DMS53 (cell line): ENCODE data around the gene ISG20L2.
"Not testable (repeated sequence)": the region's sequence is repeated elsewhere in the genome, so short reads cannot be mapped to it uniquely, and the experiment has no call there.

Source experiments
- DNase-seq: peaks from one replicate; lab custom pipeline; 2025; lab: John Stamatoyannopoulos, UW

Gene ISG20L2

GRCh38 chr1:156728599-156729462, at the start of gene ISG20L2:
Gene ISG20L2 (minus strand): TSS chr1:156728766. CDS start chr1:156727652, 1,114 bp downstream.
- DNase-seq: peak; percentile 99

DNA sequence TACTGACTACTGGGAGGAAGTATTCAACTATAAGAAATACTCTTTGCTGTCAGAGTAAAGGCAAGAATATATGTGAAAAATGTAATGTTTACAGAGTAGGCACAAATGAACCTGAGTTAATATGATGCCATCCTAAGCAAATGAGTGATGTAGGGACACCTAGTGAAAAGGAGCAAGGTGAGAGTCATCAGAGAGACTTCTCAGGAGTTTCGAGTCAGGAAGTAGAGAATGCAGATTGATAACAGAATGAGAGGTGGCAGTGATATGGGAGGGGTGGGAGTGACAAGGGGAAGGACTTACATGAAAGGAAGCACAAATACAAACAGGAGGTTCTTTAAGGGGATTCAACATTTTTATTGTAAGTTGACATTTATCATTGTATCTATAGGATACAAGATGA, 49.0 kb upstream of the ISG20L2 start:
- no peak for DNase-seq

DNA sequence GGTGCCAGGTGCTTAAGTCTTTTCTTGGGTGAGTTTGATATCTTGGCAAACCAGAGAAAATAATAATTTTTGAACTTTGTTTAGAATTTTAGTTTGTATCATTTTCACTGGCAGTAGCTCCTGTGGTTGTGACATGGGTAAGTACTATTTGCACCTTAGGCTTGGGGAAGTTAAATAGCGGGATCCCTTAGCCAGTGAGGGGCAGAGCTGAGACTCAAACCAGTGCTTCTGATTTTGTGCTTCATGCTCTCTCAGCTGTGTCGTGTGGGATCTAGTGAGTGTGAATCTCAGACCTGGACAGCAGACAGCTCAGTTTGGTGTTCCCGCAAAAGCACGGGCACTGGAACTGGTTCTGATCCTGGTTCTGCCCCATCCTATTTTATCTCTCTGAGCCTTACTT, 48.4 kb upstream of the ISG20L2 start:
- DNase-seq: no peak

DNA sequence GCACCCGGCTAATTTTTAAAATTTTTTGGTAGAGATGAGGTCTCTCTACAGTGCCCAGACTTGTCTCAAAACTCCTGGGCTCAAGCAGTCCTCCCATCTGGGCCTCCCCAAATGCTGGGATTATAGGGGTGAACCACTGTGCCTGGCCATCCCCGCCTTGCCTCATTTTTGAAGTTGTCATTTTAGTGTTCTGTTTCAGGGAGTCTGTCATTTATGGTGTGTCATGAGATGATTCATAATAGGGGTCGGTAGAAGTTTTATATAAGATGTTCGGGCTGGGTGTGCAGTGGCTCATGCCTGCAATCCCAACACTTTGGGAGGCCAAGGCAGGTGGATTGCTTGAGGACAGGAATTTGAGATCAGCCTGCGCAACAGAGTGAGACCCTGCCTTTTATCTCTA, 47.2 kb upstream of the ISG20L2 start:
- no peak for DNase-seq

GRCh38 chr1:156773607-156774006, 45.0 kb upstream of the ISG20L2 start:
- DNase-seq: peak; percentile 29

DNA sequence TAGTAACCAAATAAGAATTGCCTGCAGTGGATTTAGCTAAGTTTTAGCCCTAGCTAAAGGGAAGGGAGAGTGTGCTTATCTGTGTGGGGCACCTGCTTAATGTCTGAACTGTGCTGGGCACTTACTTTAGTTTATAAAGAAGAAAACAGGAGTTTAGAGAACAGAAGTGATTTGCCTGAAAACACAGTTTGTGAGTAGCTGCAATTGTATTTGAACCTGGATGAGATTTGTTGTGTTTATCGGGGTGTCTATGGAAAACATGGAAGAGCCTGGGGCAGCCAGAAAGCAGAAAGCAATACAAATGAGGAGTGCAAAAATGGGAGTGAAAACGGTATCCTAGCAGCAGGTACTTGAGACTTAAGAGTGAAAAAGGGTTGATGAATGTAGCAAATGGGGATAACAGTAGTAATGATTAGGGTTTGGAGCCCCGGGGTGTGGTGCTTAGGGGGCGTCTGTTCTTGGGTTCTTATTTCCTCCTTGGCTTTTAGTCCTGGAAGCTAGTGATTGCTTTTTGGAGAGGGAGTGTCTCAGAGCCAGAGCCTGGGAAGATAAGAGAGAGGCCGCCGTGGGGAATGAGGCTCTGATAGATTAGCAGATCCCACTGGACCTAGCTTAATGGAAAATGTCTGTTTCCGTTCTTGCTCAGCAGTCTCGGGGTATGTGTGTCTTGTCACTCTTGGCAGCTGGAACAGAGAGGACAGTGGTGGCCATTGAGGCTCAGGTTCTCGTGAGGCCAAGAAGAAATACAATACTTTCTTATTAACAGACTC, 44.3 kb upstream of the ISG20L2 start:
- DNase-seq: no peak

DNA sequence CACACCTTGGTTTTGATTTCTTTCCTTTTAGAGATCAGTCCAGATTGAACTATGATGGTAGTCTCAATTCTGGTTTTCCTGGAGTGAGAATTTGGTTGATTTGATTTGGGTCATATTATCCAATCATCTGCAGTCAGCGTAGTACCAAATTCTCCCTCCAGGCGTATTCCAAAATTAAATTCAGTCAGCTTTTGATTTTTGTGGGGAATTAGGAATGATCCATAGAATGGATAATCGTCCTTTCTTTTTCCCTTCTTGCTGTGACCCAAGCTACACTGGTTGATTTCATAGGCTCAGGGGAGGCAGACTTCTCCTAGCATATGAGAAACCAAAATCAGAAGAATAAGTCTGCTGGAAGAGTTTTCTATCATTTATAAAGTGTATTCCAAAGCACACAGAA, 43.7 kb upstream of the ISG20L2 start:
- DNase-seq: no peak

DNA sequence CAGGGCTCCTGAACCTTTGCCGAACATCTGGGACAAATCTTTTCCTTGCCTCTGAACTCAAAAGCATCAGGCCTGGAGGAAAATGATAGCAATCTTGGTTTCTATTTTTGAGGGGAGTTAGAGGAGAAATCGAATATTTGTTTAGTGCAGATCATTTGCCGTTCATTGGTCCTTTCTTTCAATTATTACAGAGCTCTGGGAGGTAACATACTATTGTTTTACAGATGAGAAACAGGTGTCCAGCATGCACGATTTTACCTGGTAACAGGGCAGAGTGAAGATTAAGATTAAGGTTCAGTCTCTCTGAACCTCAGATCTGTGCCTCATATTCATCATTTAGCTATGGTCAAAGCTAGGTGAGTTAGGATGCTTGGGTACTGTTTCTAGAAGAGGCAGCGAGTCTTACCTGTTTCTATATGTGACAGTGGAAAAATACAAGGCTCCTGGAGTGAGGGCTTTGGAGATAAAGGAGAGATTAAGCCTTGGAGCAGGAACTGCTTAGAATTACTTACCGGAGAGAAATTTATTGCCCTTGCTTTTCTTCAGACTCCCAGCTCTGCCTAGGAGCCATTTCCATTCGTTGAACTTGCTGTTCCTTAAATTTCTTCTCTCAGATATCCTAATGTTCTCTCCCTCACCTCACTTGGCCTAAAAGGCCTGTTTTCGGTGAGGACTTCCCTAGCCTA, 40.2 kb upstream of the ISG20L2 start:
- no peak for DNase-seq

DNA sequence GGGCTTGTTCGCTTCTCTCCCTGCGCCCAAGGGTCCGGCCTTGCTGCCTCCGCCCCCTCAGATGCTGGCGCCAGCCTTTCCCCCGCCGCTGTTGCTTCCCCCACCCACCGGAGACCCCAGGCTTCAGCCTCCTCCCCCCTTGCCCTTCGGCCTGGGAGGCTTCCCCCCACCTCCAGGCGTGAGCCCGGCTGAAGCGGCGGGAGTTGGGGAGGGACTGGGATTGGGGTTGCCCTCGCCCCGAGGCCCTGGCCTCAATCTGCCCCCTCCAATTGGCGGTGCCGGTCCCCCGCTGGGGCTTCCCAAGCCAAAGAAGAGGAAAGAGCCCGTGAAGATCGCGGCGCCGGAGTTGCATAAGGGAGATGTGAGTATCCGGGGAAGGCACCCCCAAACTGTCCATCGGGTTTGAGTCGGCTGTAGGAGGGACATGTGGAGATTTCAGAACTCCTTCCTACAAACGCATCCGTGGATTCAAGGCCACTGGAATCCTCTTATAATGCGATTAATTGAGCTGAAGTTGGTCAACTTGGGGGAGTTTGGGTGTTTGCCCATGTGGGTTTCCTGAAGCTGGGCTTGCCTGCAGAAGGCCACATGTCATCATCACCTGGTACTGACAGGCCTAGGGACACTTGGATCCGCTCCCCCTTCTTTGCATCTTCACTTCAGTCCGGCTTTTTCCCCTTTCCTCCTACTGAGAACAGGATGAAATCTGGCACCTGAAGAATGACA, 39.5 kb upstream of the ISG20L2 start:
- DNase-seq: peak; percentile 51

- peak; percentile 100 for DNase-seq
These were observed 38.7 kb upstream of the ISG20L2 start, which contains the start of gene PRCC for GRCh38 chr1:156767101-156767878. Gene PRCC (plus strand): TSS chr1:156767535. CDS start chr1:156767772, 237 bp downstream.

DNA sequence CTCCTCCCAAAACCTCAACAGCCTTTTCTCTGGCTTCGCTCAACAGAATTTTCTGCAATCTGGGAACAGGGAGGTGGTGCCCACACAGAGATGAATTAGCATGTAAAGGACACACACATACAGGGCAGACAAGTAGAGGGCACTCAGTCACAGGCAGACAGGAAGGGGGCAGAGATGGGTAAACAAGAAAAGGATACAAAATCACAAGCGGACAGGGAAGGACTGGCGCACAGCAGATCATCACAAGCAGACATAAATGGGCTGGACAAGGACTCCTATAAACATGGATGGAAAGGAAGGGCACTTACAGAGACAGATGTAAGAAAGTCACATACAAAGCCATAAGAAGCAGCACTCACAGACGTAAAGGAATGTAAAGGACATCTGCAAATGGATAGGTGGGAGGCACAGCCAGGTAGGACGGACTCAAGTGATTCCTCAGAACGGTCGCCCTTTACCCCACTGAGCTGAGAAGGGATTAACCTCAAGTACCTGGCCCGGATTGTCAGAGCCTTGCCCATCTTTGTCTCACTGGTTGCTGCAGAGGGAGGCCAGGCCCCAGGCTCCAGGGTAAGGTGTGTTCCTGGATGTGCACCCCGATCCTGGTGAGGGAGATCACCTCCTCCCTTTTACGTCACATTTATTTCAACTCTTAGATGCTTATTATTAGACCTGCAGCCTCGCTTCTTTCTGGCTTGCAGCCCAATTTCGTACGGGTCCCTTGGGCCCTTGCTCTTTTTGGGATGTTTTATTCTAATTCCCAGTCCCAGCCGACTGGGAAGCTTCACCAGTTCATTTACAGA, 37.9 kb upstream of the ISG20L2 start:
- peak; percentile 76 for DNase-seq

DNA sequence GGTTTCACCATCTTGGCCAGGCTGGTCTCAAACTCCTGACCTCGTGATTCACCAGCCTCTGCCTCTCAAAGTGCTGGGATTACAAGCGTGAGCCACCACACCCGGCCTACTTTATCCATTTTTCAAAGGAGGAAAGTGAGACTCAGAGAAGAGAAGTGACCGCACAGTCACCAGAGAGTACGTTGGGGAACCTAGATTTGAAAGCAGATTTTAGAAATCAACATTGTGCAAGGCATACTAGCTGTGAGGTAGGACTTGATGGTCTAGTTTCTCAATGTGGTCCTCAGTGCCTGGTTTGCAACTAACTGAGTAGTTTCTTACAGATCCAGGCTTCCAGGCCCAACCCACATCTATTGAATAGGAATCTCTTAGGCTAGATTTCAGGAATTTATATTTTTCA, 37.1 kb upstream of the ISG20L2 start:
- no peak for DNase-seq

DNA sequence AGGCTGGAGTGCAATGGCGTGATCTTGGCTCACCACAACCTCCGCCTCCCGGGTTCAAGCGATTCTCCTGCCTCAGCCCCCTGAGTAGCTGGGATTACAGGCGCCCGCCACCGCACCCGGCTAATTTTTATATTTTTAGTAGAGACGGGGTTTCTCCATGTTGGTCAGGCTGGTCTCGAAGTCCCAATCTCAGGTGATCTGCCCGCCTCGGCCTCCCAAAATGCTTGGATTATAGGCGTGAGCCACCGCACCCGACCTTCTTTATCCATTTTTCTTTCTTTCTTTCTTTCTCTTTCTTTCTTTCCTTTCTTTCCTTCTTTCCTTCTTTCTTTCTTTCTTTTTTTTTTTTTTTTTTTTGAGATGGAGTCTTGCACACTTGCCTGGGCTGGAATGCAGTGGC, 36.6 kb upstream of the ISG20L2 start:
- not testable (repeated sequence) for DNase-seq

- no peak for DNase-seq
These were observed 32.2 kb upstream of the ISG20L2 start for GRCh38 chr1:156760796-156761104.

- DNase-seq: peak; percentile 62
These were observed 31.7 kb upstream of the ISG20L2 start for GRCh38 chr1:156760092-156760795.

- not testable (repeated sequence) for DNase-seq
These were observed 29.1 kb upstream of the ISG20L2 start for GRCh38 chr1:156757572-156758253.

DNA sequence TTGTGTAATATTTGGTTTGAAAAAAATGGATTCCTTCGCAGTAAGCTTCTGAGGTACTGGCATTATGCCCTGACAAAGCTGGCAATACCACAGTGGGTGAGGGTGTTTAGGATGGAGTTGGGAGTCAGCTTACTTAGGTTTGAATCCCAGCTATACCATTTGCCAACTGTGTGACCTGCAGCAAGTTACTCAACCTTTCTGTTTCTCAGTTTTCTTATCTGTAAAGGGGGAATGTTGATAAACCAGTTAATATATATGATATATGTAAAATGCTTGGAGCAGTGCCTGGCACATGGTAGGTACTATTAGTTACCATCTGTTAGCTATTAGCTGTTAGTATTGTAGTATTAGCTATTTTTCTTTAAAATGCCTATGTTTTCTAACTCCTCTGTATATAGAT, 27.8 kb upstream of the ISG20L2 start:
- no peak for DNase-seq

DNA sequence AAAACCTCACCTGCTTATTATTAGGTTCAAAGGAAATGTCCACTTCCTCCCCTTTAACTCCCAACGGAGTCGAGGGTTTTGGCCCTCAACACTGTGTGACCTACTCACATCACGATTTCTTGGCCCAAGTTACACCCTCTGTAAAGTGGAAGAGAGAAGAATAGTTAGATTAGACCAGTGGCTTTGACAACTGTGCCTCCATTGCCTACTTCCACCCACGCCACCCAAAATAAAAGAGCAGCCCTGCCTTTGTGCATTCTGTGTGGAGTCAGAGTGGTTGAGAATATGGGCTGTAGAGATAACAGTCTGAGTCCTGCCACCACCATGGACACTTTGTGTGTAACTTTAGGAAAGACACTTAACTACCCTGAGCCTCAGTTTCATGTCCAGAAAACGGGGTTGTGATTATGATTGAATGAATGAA, 27.0 kb upstream of the ISG20L2 start:
- no peak for DNase-seq

DNA sequence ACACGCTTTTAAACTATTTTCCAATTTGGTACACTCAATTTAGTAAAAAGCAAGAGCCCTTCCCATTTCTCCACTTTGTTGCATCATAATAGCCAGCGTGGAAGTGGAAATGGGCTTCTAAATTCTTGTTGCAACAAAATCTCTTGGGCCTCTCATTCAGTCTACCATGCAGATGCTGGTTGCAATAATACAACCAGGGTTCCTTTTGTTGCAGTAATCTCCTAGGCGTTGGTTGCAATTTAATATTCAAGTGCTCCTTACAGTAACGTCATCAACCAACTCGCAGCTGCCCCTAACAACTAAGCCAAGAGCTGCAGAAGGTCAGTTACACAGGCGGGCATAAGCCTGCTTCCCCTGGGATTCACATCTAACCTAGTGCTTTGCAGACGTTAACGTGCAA, 25.7 kb upstream of the ISG20L2 start:
- no peak for DNase-seq
